K562 (cell line): ENCODE measurements around the gene ZNF260. TPM values are rescaled to one million over a fixed set of nuclear protein-coding genes. Genes with fewer than 3 reads are reported as not detected.

Source experiments
- AFF4 ChIP-seq: sonication (generic); formaldehyde crosslinking; IDR thresholded peaks from 2 replicates; pipeline ENCODE4 v1.8.0; 2023; ENCODE audit warnings: mild to moderate bottlenecking, missing genetic modification reagents
- ARHGAP35 ChIP-seq: fragments of 450-650 bp; IDR thresholded peaks from 2 replicates; pipeline ENCODE4 v1.6.1; 2018; ENCODE audit not compliant: partially characterized antibody
- CBFA2T3 ChIP-seq: fragments of 450-650 bp; IDR thresholded peaks from 2 replicates; pipeline ENCODE4 v1.6.1; 2017
- CBX8 ChIP-seq: fragments of 200-600 bp; sonication (generic); IDR thresholded peaks from 2 replicates; pipeline ENCODE4 v1.6.1; 2012; ENCODE audit warnings: borderline replicate concordance, mixed run types, low read depth, mild to moderate bottlenecking, moderate library complexity, mixed read lengths, low read length, control low read depth, inconsistent platforms; ENCODE audit not compliant: poor library complexity, severe bottlenecking; ENCODE audit errors: extremely low read depth
- DIDO1 ChIP-seq: fragments of 450-650 bp; IDR thresholded peaks from 2 replicates; pipeline ENCODE4 v1.6.1; 2016; ENCODE audit warnings: low read depth, missing biosample characterization, missing genetic modification characterization
- HDAC6 ChIP-seq: IDR thresholded peaks from 2 replicates; pipeline ENCODE4 v1.6.1; 2012; ENCODE audit warnings: low read depth, mild to moderate bottlenecking, control low read depth, inconsistent platforms, low read length, moderate library complexity
- HNRNPLL ChIP-seq: fragments of 200-400 bp; formaldehyde crosslinking; IDR thresholded peaks from 2 replicates; pipeline ENCODE4 v1.6.1; 2017; ENCODE audit warnings: low read length, low read depth, mild to moderate bottlenecking; ENCODE audit not compliant: poor library complexity, severe bottlenecking
- JUND ChIP-seq, 2 experiments: IDR thresholded peaks; 2 replicates in 1 of 2; 3 replicates in 1 of 2; pipeline ENCODE4 v1.6.1; 2011; ENCODE audit warnings: borderline replicate concordance in 2 of 2, low read depth in 2 of 2, low read length in 2 of 2, improper control_type of control experiment in 1 of 2, missing biosample characterization in 1 of 2, missing genetic modification characterization in 1 of 2, missing genetic modification reagents in 1 of 2
- KHSRP ChIP-seq: fragments of 450-650 bp; IDR thresholded peaks from 2 replicates; pipeline ENCODE4 v1.6.1; 2017
- MYBL2 ChIP-seq, 2 experiments: fragments of 450-650 bp in 1 of 2; sonication (generic) in 1 of 2; formaldehyde crosslinking in 1 of 2; IDR thresholded peaks; 2 replicates each; pipeline versions ENCODE4 v1.6.1 to v1.8.1; 2017 to 2022; ENCODE audit warnings: borderline replicate concordance in 1 of 2, inconsistent platforms in 1 of 2, low read depth in 1 of 2, mild to moderate bottlenecking in 1 of 2, missing genetic modification reagents in 1 of 2, moderate library complexity in 1 of 2
- NR1H2 ChIP-seq: sonication (generic); formaldehyde crosslinking; IDR thresholded peaks from 2 replicates; pipeline ENCODE4 v1.4.0; 2020; ENCODE audit warnings: mild to moderate bottlenecking, missing genetic modification reagents
- NR3C1 ChIP-seq: sonication (generic); formaldehyde crosslinking; IDR thresholded peaks from 2 replicates; pipeline ENCODE4 v1.8.1; 2022; ENCODE audit warnings: missing genetic modification reagents
- PRMT5 ChIP-seq: sonication (generic); formaldehyde crosslinking; IDR thresholded peaks from 2 replicates; pipeline ENCODE4 v1.5.0; 2020; ENCODE audit warnings: missing genetic modification reagents
- THAP7 ChIP-seq: fragments of 250-450 bp; sonication (Bioruptor Pico); IDR thresholded peaks from 2 replicates; pipeline ENCODE4 v1.5.0; 2021
- THRAP3 ChIP-seq: fragments of 450-650 bp; IDR thresholded peaks from 2 replicates; pipeline ENCODE4 v1.6.1; 2016; ENCODE audit warnings: mild to moderate bottlenecking, inconsistent platforms, borderline replicate concordance
- YBX1 ChIP-seq: fragments of 450-650 bp; IDR thresholded peaks from 2 replicates; pipeline ENCODE4 v1.7.1; 2016; ENCODE audit warnings: mild to moderate bottlenecking
- ZBED1 ChIP-seq: IDR thresholded peaks from 2 replicates; pipeline ENCODE4 v1.6.1; 2014
- ZBTB33 ChIP-seq: sonication (generic); formaldehyde crosslinking; IDR thresholded peaks from 2 replicates; pipeline ENCODE4 v1.8.1; 2023; ENCODE audit warnings: mild to moderate bottlenecking, missing genetic modification reagents
- ZNF140 ChIP-seq: fragments of 250-450 bp; sonication (Bioruptor Pico); IDR thresholded peaks from 2 replicates; pipeline ENCODE4 v1.8.0; 2021; ENCODE audit warnings: moderate library complexity, mild to moderate bottlenecking, inconsistent platforms
- ZNF174 ChIP-seq: fragments of 250-450 bp; sonication (Bioruptor Pico); IDR thresholded peaks from 2 replicates; pipeline ENCODE4 v1.4.0; 2020; ENCODE audit warnings: mild to moderate bottlenecking
- ZNF212 ChIP-seq: fragments of 450-650 bp; formaldehyde crosslinking; IDR thresholded peaks from 2 replicates; pipeline ENCODE4 v1.4.0; 2020; ENCODE audit warnings: mild to moderate bottlenecking
- polyA plus RNA-seq, 8 experiments: library from polyadenylated mRNA; depleted of rRNA in 4 of 8; stranded (reverse) in 5 of 8; unstranded in 3 of 8; fragments of >200 nt; fragmentation: Nextera tagmentation in 2 of 8; fragmentation: Illumina TruSeq in 1 of 8; extraction: Ambion mirVana in 2 of 8; extraction: Trizol in 1 of 8; gene quantifications; 2 replicates each; pipeline versions ENCODE4 v1.2.1 to v1.2.3, GENCODE V29; 2011 to 2014; ENCODE audit warnings: inconsistent platforms in 1 of 8, missing spikeins in 1 of 8
- total RNA-seq, 7 experiments: library from RNA; depleted of rRNA in 6 of 7; stranded (reverse); fragments of >200 nt in 6 of 7; fragmentation: Illumina TruSeq in 2 of 7; extraction: Trizol in 2 of 7; gene quantifications; 2 replicates each; pipeline versions ENCODE4 v1.2.1 to v1.2.3, GENCODE V29; 2011 to 2021; ENCODE audit warnings: low replicate concordance in 1 of 7

ZNF260 gene
- total and polyA plus RNA-seq, 9 of the 15 experiments (the other 6 are each of a cell fraction or from before 2014, with no cell fraction given), result 2.6 to 16.6 (median 5.8) TPM

- TF ChIP-seq ZNF174 (CRISPR knock-in tag) (no peak), ZBTB33 (CRISPR knock-in tag) (no peak), THAP7 (CRISPR knock-in tag) (no peak), KHSRP (no peak), HDAC6 (no peak), MYBL2 (IDR thresholded peaks at IDR 0.05; ENCODE audit: low read depth) (no peak), MYBL2 (CRISPR knock-in tag; IDR thresholded peaks at IDR 0.05; ENCODE audit: borderline replicate concordance) (no peak), ZNF140 (CRISPR knock-in tag) (no peak), ZNF212 (CRISPR knock-in tag) (no peak), DIDO1 (tag) (no peak), NR1H2 (peak; percentile 94; the same call in 1 of the 2 replicates), JUND (IDR thresholded peaks at IDR 0.05; ENCODE audit: borderline replicate concordance, low read depth, low read length) (0 out of 2 replicates have a peak, but pooled peaks have one; percentile 36), JUND (tag; IDR thresholded peaks at IDR 0.05; ENCODE audit: borderline replicate concordance, low read depth, low read length) (peak; percentile 67; the same call in 2 of the 3 replicates), AFF4 (CRISPR knock-in tag) (no peak; the same call in 1 of the 2 replicates), CBFA2T3 (0 out of 2 replicates have a peak, but pooled peaks have one; percentile 19), ZBED1 (0 out of 2 replicates have a peak, but pooled peaks have one; percentile 53), NR3C1 (CRISPR knock-in tag) (no peak; the same call in 1 of the 2 replicates), THRAP3 (no peak), YBX1 (no peak), HNRNPLL (peak; percentile 25), ARHGAP35 (no peak), CBX8 (no peak), PRMT5 (CRISPR knock-in tag) (no peak)
Measured at GRCh38 chr19:36573020-36573894, 45.2 kb upstream of the ZNF260 start, which contains the start of gene ZNF529 (continued).
